GM19395 (cell line): Measurements from ENCODE around the gene USP28.
"Not testable (repeated sequence)": the region's sequence is repeated elsewhere in the genome, so short reads cannot be mapped to it uniquely, and the experiment has no call there.

Source experiments
- ATAC-seq: cut with Tn5 transposase; IDR thresholded peaks from one replicate; pipeline ENCODE4 v1.9.1; 2021; ENCODE audit warnings: mild to moderate bottlenecking, moderate library complexity; ENCODE audit not compliant: unreplicated experiment

Gene USP28

DNA sequence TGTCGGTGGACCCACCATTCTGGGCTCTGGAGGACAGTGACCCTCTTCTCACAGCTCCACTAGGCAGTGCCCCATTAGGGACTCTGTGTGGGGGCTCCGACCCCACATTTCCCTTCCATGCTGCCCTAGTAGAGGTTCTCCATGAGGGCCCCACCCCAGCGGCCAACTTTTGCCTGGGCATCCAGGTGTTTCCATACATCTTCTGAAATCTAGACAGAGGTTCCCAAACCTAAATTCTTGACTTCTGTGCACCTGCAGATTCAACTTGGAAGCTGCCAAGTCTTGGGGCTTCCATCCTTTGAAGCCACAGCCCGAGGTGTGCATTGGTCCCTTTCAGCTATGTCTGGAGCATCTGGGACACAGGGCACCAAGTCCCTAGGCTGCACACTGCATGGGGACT, 4.1 kb upstream of the USP28 start:
- not testable (repeated sequence) for ATAC-seq

DNA sequence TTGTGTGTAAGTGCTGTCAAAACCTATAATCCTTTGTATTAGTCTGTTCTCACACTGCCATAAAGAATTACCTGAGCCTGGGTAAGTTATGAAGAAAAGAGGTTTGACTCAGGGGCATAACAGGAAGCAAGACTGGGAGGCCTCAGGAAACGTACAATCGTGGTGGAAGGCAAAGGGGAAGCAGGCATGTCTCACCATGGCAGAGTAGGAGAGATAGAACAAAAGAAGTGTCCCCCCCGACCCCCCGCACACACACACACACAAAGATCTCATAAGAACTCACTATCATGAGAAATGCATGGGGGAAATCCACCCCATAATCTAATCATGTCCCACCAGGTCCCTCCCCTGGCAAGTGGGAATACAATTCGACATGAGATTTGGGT, 2.3 kb upstream of the USP28 start:
- no peak for ATAC-seq

- no peak for ATAC-seq
Measured at GRCh38 chr11:113876798-113877669, 1.7 kb upstream of the USP28 start.

- ATAC-seq = no peak
Measured at GRCh38 chr11:113876074-113876797, 864 bp upstream of the USP28 start.

- peak; percentile 49 for ATAC-seq
Measured at GRCh38 chr11:113874581-113875233, 665 bp downstream of the USP28 start.

GRCh38 chr11:113874096-113874495, 1.3 kb downstream of the USP28 start:
- ATAC-seq = no peak

- ATAC-seq = no peak
Measured at GRCh38 chr11:113873236-113873626, 2.1 kb downstream of the USP28 start.

DNA sequence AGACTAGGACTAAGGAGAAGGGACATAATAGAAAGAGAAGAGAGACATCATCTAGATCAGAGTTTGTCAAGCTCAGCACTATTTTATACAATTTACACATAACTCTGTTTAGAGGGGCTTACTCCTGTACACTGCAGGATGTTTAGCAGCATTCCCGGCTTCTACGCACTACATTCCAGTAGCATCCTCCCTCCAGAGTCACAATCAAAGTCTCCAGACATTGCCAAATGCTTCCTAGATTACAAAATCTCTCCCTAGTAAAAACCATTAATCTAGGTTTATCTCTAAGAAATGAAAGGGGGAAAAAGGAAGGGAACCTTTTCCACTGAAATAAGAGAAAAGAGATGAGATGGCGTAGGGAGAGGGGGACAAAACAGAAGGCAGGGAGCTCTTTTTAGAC, 4.0 kb downstream of the USP28 start:
- no peak for ATAC-seq

DNA sequence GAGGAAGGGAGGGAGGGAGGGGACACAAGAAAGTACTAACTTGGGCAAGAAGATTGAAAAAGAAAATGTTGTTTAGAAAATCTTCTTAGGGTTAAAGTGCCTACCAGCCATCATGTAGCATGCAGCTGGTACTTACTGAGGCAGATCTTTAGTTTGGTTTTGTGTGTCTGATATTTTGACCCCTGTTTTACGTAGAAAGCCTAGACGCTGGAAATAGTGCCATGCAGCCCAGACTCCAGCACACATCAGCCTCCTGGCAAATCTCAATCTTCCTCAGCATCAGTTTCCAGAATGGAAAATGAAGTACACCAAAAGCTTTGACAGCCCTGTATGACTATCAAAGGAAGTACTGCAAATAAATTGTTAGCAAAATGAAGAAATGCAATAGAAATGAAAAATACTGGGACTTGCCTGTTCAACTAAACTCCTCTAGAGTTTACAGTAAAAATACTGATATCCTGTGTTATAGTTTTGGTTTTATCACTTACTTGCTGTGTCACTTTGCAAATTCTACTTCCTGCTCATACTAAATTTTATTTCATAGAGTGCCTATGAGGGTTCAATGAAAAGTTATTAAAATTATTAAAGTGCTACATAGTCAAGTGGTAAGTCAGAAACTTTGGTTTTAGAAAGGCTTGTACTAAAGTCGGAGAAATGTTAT, 7.4 kb downstream of the USP28 start:
- no peak for ATAC-seq

DNA sequence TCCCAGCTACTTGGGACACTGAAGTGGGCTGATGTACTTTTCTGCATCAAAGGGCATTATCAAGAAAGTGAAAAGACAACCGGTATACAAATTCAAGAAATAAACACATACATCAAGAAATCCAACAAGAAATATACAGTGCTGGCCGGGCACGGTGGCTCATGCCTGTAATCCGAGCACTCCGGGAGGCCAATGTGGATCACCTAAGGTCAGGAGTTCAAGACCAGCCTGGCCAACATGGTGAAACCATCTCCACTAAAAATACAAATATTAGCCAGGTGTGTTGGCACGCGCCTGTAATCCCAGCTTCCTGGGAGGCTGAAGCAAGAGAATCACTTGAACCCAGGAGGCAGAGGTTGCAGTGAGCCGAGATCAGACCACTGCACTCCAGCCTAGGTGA, 9.5 kb downstream of the USP28 start:
- no peak for ATAC-seq

GRCh38 chr11:113864410-113864809, 11.0 kb downstream of the USP28 start:
- no peak for ATAC-seq

DNA sequence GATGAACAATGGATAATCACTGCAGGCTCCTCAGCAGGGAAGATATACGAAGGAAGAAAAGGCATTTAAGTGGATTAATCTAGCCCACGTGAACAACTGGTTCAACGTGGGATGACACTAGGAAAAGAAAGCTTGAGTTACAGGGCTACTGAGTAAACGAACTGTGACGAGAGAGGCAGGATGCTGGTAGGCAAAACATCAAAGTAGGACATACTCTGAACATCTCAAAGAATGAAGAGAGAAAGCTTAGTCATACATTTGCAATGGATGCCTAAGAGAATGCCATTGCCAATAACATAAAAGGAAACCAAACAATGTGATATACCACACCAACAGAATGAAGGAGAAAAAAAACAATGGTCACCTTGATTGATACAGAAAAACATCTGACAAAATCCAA, 12.9 kb downstream of the USP28 start:
- no peak for ATAC-seq

- no peak for ATAC-seq
Measured at GRCh38 chr11:113859665-113860064, 15.7 kb downstream of the USP28 start.

DNA sequence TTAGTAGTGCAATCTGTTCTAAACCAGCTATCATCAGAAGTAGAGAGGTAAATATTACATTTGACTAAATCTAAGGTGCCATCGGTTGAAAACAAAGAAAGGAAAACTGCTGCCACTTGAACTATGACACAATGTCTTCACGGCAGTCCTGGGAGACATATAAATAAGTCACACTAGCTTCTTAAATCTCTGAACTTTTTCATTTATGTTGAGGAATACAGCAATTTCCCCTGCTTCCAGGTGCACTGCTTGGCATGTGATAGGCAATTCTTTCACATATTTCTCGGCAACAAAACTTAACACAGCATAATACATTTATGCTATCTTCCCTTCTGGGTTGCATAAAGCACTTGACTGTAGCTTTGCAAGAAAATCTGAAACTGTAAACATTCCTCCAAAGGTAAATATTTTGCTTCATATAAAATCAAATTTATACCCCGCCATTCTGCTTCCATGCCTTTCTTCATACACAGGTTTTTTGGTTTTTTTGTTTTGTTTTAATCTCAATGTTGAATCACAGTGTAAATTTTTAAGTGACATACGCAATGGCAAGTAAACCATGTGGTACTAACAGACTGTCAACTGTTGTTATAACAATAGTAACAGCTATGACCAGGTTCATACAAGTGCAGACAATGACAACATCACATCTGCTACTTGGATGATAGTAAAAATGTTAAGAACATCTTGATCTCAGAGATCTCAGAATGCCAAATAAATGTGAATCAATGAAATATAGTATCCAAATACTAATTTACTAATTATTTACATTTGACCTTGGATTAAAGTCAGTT, 18.2 kb downstream of the USP28 start:
- ATAC-seq = no peak

DNA sequence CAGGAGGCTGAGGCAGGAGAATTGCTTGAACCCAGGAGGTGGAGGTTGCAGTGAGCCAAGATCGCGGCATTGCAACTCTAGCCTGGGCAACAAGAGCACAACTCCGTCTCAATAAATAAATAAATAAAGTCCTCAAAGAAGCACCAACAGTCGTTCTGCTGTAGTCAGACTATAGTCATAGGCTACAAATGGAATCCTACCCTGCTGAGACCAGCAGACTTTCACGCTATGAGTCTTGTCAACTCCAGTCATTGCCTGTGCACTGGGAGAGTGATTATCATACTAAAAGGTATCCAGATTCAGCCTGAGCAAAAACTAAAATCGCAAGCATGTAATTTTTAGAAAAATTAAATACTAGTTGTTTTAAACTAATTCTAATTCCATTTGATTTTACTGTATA, 19.6 kb downstream of the USP28 start:
- no peak for ATAC-seq

DNA sequence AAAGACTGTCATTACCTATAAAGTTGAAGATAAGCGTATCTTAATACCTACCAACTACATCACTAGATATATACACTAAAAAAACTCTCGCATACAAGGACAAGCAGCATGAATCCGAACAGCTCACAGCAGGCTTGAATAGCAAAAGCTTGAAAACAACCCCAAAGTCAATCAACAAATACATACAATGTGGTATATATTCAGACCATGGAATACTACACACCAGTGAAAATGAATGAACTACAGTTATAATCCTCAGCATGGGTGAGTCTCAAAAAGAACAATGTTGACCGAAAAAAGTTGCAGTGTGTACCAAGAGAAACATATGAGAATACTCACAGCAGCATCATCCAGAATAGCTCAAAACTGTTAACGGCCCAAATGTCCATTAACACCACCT, 25.2 kb downstream of the USP28 start:
- no peak for ATAC-seq

DNA sequence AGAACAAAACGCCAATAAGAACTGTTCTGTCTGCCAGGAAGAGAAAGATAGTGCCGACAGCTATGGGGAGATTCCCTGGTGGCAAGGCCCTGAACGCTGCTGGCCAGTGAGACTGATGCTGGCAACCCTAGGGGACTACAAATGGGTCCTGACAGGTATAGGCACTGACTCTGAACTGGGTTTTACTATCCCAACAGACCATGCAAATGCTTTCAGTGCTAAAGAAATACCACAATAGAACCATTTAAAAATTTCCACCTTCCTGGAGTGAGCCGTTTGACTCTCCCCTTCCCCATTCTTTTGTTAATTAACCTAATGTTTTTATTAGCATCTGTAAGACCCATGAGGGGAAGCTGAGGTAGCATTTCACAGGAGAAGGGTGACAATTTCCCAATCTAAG, 25.7 kb downstream of the USP28 start:
- ATAC-seq = no peak

GRCh38 chr11:113847580-113847979, 27.8 kb downstream of the USP28 start:
- ATAC-seq = no peak

DNA sequence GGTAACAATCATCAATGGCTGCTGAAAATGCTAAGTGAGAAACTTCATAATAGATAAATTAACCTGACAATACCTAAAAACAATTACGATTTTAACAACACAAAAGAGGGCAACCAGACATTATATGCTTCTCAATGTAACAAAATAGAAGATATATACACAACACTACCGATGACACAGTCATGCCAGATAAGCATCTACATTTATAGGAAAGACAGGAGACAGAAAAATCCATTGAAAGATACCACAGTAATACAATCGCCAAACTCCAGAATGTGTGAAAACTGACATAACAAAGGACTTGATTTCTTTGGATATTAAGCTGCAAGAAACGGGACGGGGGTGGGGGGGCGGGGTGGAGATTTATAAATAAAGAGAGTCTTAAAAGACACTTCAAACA, 28.3 kb downstream of the USP28 start:
- no peak for ATAC-seq

GRCh38 chr11:113841691-113842090, 33.7 kb downstream of the USP28 start:
- ATAC-seq = peak; percentile 24
